ENCODE measurements around the gene FCAMR.

DNA sequence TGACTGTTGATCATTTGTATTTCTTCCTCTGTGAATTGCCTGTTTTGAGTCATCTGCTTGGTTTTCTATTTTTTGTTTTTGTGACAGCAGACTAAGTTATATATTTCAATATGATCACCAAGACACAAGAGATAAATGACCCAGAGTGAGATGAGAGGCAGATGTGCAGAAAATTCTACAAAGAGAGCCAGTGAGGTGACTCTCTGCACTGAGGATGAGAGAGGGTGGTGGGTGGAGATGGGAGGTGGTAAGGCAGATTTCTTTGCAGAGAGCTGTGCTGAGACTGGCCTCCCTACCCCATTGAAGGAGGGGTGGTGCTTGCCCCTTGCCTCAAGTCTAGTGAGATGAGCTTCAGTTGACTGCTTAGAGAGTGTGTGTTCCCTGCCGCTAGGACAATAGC lies 17.6 kb upstream of the FCAMR start:
- TF ChIP-seq, protein P1, sequence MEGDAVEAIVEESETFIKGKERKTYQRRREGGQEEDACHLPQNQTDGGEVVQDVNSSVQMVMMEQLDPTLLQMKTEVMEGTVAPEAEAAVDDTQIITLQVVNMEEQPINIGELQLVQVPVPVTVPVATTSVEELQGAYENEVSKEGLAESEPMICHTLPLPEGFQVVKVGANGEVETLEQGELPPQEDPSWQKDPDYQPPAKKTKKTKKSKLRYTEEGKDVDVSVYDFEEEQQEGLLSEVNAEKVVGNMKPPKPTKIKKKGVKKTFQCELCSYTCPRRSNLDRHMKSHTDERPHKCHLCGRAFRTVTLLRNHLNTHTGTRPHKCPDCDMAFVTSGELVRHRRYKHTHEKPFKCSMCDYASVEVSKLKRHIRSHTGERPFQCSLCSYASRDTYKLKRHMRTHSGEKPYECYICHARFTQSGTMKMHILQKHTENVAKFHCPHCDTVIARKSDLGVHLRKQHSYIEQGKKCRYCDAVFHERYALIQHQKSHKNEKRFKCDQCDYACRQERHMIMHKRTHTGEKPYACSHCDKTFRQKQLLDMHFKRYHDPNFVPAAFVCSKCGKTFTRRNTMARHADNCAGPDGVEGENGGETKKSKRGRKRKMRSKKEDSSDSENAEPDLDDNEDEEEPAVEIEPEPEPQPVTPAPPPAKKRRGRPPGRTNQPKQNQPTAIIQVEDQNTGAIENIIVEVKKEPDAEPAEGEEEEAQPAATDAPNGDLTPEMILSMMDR (optimal IDR thresholded peaks at IDR 0.05 in 1 of 3, IDR thresholded peaks at IDR 0.05 in 1 of 3, conservative IDR thresholded peaks at IDR 0.05 in 1 of 3; ENCODE audit: extremely low read depth in 1 of 3, insufficient read depth in 2 of 3, low read length in 3 of 3), result no peak
- TF ChIP-seq EZH2 (IDR thresholded peaks at IDR 0.05; ENCODE audit: low read length), result no peak

Measured in keratinocyte (primary cell).